Measurements from ENCODE around the gene CNN2. TPM values are rescaled to one million over a fixed set of nuclear protein-coding genes. Genes with fewer than 3 reads are reported as not detected.

The CNN2 gene
- total and polyA plus RNA-seq, 2 of the 8 experiments (the other 6 are each of a cell fraction or from before 2014, with no cell fraction given) = 189 to 551 TPM

DNA sequence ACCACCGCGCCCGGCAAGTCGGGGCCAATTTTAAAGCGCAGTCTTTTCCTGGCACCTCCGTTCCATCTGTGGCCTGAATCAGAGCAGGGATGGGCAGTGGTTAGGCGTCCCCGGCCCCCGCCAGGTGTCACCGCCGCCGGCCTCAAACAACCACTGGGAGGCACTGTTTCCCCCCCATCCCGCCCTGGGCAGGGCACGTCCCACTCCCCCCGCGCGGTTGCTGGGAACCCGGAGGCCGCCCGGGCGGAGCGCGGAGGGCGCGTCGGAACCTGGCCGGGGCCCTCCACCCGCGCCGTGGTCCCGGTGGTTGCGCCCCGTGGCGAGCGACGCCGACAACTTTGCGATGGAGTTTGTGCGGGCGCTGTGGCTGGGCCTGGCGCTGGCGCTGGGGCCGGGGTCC, 26.3 kb upstream of the CNN2 start, which contains the start of gene GRIN3B:
Gene GRIN3B, plus strand, starts transcription at position 325 of the 400 bp plus-strand sequence. Its CDS starts 19 bp downstream, at position 344.
- Histone ChIP-seq H3K4me2 (ENCODE audit: insufficient read depth in 1 of 2, low read depth in 2 of 2, low read length in 2 of 2) (peak within 1 kb of the TSS; percentile 53 to 72; a peak in 3 of 4 replicates), H3K56ac (replicated peaks; ENCODE audit: insufficient read length, low read depth, low read length) (no peak within 1 kb of the TSS), H3K27me3 (replicated peaks in 1 of 4; ENCODE audit: control insufficient read depth in 3 of 4, extremely low read depth in 1 of 4, insufficient read depth in 3 of 4, low read length in 3 of 4) (peaks cover 6 to 33% (median 19%) of the 10 kb centered on the region in 4 experiments), H2AK5ac (ENCODE audit: low read depth, low read length) (no peak within 1 kb of the TSS), H2AFZ (ENCODE audit: low read length) (no peak within 1 kb of the TSS; the same call in 1 of the 2 replicates), H2BK120ac (replicated peaks; ENCODE audit: low read depth, low read length) (no peak within 1 kb of the TSS), H3K4ac (replicated peaks; ENCODE audit: insufficient read length, low read depth, low read length) (no peak within 1 kb of the TSS), H3K79me2 (ENCODE audit: control insufficient read depth in 1 of 2, insufficient read depth in 2 of 2, low read length in 2 of 2) (no peaks in the 10 kb centered on the region), H2BK5ac (ENCODE audit: low read depth, low read length) (no peak within 1 kb of the TSS), H3K14ac (ENCODE audit: insufficient read length) (no peak within 1 kb of the TSS), H3K79me1 (ENCODE audit: low read depth, low read length) (no peaks in the 10 kb centered on the region), H3K18ac (ENCODE audit: extremely low read depth, low read length) (no peak within 1 kb of the TSS), H2BK15ac (ENCODE audit: low read length) (no peak within 1 kb of the TSS), H4K91ac (replicated peaks; ENCODE audit: insufficient read length, low read length) (no peak within 1 kb of the TSS), H4K8ac (ENCODE audit: extremely low read depth, insufficient read depth, low read length) (peak within 1 kb of the TSS; percentile 85), H3K36me3 (ENCODE audit: control insufficient read depth in 2 of 4, insufficient read depth in 4 of 4, low read length in 3 of 4) (no peaks in the 10 kb centered on the region), H4K20me1 (replicated peaks in 1 of 2; ENCODE audit: control insufficient read depth in 1 of 2, insufficient read depth in 2 of 2, low read length in 2 of 2) (peaks cover 0 to 6% of the 10 kb centered on the region in 2 experiments), H3K27ac (ENCODE audit: low read depth, low read length) (no peak within 1 kb of the TSS), H3K4me1 (replicated peaks in 1 of 4; ENCODE audit: control insufficient read depth in 3 of 4, insufficient read depth in 4 of 4, low read length in 3 of 4) (peaks cover 0 to 10% (median 6%) of the 10 kb centered on the region in 4 experiments; a peak in 3 of 7 replicates), H4K5ac (ENCODE audit: insufficient read length, low read depth, low read length) (no peak within 1 kb of the TSS), H3K9me3 (ENCODE audit: insufficient read depth in 2 of 2, low read depth in 1 of 2, low read length in 1 of 2) (no peaks in the 10 kb centered on the region), H3K23me2 (ENCODE audit: low read depth, low read length) (peaks cover 4% of the 10 kb centered on the region; the same call in 1 of the 2 replicates), H2BK12ac (ENCODE audit: low read depth, low read length) (no peak within 1 kb of the TSS), H2BK20ac (ENCODE audit: low read length) (no peak within 1 kb of the TSS), H3K4me3 (ENCODE audit: extremely low read depth in 1 of 4, insufficient read depth in 2 of 4, low read depth in 3 of 4, low read length in 4 of 4) (peak within 1 kb of the TSS; percentile 9 to 67 (median 30); a peak in 5 of 8 replicates), H3K23ac (ENCODE audit: insufficient read length) (no peak within 1 kb of the TSS), H3K9ac (replicated peaks in 1 of 4; ENCODE audit: extremely low read depth in 1 of 4, low read depth in 3 of 4, low read length in 3 of 4) (no peak within 1 kb of the TSS; a peak in 1 of 7 replicates)
- POLR2A ChIA-PET (ENCODE audit: partially characterized antibody) = interaction anchor here (1.1 kb wide), 1 partner anchor 39 kb away, joined by 3 read pairs; no protein-coding TSS in a partner anchor
- 24% methylated on average over 14 of the region's 43 CpGs; no CpG with 5 or more reads in 1 of the 2 experiments for WGBS, 2 experiments (ENCODE audit: extremely low coverage in 1 of 2, insufficient coverage in 1 of 2, insufficient read length in 1 of 2, insufficient replicate concordance in 2 of 2, low coverage in 1 of 2, low lambda C conversion rate in 2 of 2, missing lambda C conversion rate in 1 of 2)
- DNase-seq (ENCODE audit: low read depth in 1 of 2, low spot score in 2 of 2) (peak in 1 of 2 experiments; percentile 89), FAIRE-seq (no peak)
- CTCF ChIA-PET (ENCODE audit: partially characterized antibody) = interaction anchor here (1.3 to 2.3 kb wide), 2 partner anchors 67 to 77 kb away, joined by 3 to 13 read pairs; partner anchors contain the start of gene ARHGAP45
- 0 out of 2 replicates have a peak, but pooled peaks have one; percentile 49 for TF ChIP-seq TCF12 (IDR thresholded peaks at IDR 0.05; ENCODE audit: low read depth, low read length)
- peak; percentile 72; the same call in 1 of the 2 replicates for TF ChIP-seq GABPA (IDR thresholded peaks at IDR 0.05; ENCODE audit: borderline replicate concordance, insufficient read depth, low read length)
- TF ChIP-seq SIN3A (conservative IDR thresholded peaks at IDR 0.05 in 1 of 2, IDR thresholded peaks at IDR 0.05 in 1 of 2; ENCODE audit: low read depth in 1 of 2, low read length in 2 of 2) = 0 out of 4 replicates have a peak, but pooled peaks of 1 of the 2 experiments have one; percentile 28
- peak; percentile 32 to 46 for TF ChIP-seq RAD21 (IDR thresholded peaks at IDR 0.05 in 1 of 2, conservative IDR thresholded peaks at IDR 0.05 in 1 of 2; ENCODE audit: low read depth in 2 of 2, low read length in 2 of 2)
- 0 out of 2 replicates have a peak, but pooled peaks have one; percentile 24 for TF ChIP-seq YY1 (IDR thresholded peaks at IDR 0.05; ENCODE audit: low read depth, low read length)
- peak in 1 of 2 experiments; percentile 23; a peak in 2 of 4 replicates for TF ChIP-seq HDAC2 (IDR thresholded peaks at IDR 0.05; ENCODE audit: borderline replicate concordance in 1 of 2, low read depth in 2 of 2, low read length in 2 of 2)
- no peak for TF ChIP-seq SAP30 (IDR thresholded peaks at IDR 0.05; ENCODE audit: insufficient read depth, insufficient replicate concordance, low read length)
- TF ChIP-seq POLR2A (IDR thresholded peaks at IDR 0.05; ENCODE audit: control extremely low read depth in 1 of 2, low read depth in 2 of 2, low read length in 2 of 2) = no peak
- TF ChIP-seq, protein P1, sequence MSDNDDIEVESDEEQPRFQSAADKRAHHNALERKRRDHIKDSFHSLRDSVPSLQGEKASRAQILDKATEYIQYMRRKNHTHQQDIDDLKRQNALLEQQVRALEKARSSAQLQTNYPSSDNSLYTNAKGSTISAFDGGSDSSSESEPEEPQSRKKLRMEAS (IDR thresholded peaks at IDR 0.05) = 0 out of 2 replicates have a peak, but pooled peaks have one; percentile 23
- TF ChIP-seq MAFK (IDR thresholded peaks at IDR 0.05; ENCODE audit: low read depth, low read length) = no peak

All from H1 (cell line).